ENCODE data around the gene SLC12A3. TPM values are rescaled to one million over a fixed set of nuclear protein-coding genes. Genes with fewer than 3 reads are reported as not detected.

SLC12A3 gene
- total and polyA plus RNA-seq, 2 of the 8 experiments (the other 6 are each of a cell fraction or from before 2014, with no cell fraction given): not detected

- TF ChIP-seq, protein P1, sequence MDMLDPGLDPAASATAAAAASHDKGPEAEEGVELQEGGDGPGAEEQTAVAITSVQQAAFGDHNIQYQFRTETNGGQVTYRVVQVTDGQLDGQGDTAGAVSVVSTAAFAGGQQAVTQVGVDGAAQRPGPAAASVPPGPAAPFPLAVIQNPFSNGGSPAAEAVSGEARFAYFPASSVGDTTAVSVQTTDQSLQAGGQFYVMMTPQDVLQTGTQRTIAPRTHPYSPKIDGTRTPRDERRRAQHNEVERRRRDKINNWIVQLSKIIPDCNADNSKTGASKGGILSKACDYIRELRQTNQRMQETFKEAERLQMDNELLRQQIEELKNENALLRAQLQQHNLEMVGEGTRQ (IDR thresholded peaks at IDR 0.05; ENCODE audit: low read length): peak; percentile 79
- TF ChIP-seq SIX5 (IDR thresholded peaks at IDR 0.05; ENCODE audit: low read depth, low read length) (no peak), ASH2L (IDR thresholded peaks at IDR 0.05; ENCODE audit: low read length) (peak; percentile 82), BRCA1 (IDR thresholded peaks at IDR 0.05; ENCODE audit: low read depth, low read length) (no peak), SIN3A (conservative IDR thresholded peaks at IDR 0.05 in 1 of 2, IDR thresholded peaks at IDR 0.05 in 1 of 2; ENCODE audit: low read depth in 1 of 2, low read length in 2 of 2) (peak in 1 of 2 experiments; percentile 18; a peak in 2 of 4 replicates), CEBPB (IDR thresholded peaks at IDR 0.05; ENCODE audit: low read depth, low read length) (peak; percentile 98), SP1 (IDR thresholded peaks at IDR 0.05; ENCODE audit: low read depth, low read length) (peak; percentile 91), CTCF (IDR thresholded peaks at IDR 0.05; ENCODE audit: control extremely low read depth in 1 of 3, insufficient read depth in 1 of 3, low read depth in 1 of 3, low read length in 3 of 3) (peak in 1 of 3 experiments; percentile 0; a peak in 1 of 4 replicates), KDM5A (IDR thresholded peaks at IDR 0.05; ENCODE audit: low read length) (no peak), EZH2 (IDR thresholded peaks at IDR 0.05; ENCODE audit: low read depth, low read length, severe bottlenecking) (no peak), HDAC6 (IDR thresholded peaks at IDR 0.05; ENCODE audit: low read depth, low read length) (no peak), RFX5 (IDR thresholded peaks at IDR 0.05; ENCODE audit: borderline replicate concordance, low read depth, low read length) (no peak), ATF2 (IDR thresholded peaks at IDR 0.05; ENCODE audit: low read length) (no peak; the same call in 1 of the 2 replicates), TAF1 (IDR thresholded peaks at IDR 0.05; ENCODE audit: low read depth, low read length) (peak; percentile 97)
Measured at GRCh38 chr16:56931892-56932720, 67.1 kb downstream of the SLC12A3 start, which contains the start of gene HERPUD1 (continued).

Measured in H1 (cell line).